Tibial nerve (tissue), 4 donors: ENCODE measurements around the gene SFTPA1.
"Not testable (repeated sequence)": the region's sequence is repeated elsewhere in the genome, so short reads cannot be mapped to it uniquely, and the experiment has no call there.

Experiments
- CTCF ChIP-seq, 5 experiments: fragments of 200-600 bp in 3 of 5; fragments of 450-650 bp in 2 of 5; sonication (generic) in 3 of 5; IDR thresholded peaks; one replicate each; pipeline ENCODE4 v1.5.1; 2016 to 2019; ENCODE audit warnings: antibody characterized with exemption in 5 of 5, mild to moderate bottlenecking in 3 of 5, moderate library complexity in 2 of 5
- EP300 ChIP-seq, 2 donors: sonication (generic); formaldehyde crosslinking; IDR thresholded peaks; one replicate each; pipeline ENCODE4 v1.6.1; 2017; ENCODE audit warnings: antibody characterized with exemption in 2 of 2, mild to moderate bottlenecking in 1 of 2

- TF ChIP-seq CTCF, EP300 (IDR thresholded peaks at IDR 0.05): not testable (repeated sequence)
Observed at GRCh38 chr10:79611193-79611976, 646 bp downstream of the SFTPA1 start.
